Progenitor cell of endocrine pancreas (in vitro differentiated cells): ENCODE results near the gene TNIP2. TPM values are rescaled to one million over a fixed set of nuclear protein-coding genes. Genes with fewer than 3 reads are reported as not detected.

Experiments used
- DNase-seq: peaks from one replicate; pipeline ENCODE4 v3.0.0; 2021; ENCODE audit warnings: low spot score; ENCODE audit not compliant: unreplicated experiment
- H3K27ac Mint-ChIP-seq: 2 replicates; pipeline ENCODE4 v1.8.0; 2021; ENCODE audit warnings: mild to moderate bottlenecking, moderate library complexity, mixed read lengths
- H3K27me3 Mint-ChIP-seq: 2 replicates; pipeline ENCODE4 v1.8.0; 2021; ENCODE audit warnings: mixed read lengths
- H3K36me3 Mint-ChIP-seq: 2 replicates; pipeline ENCODE4 v1.8.0; 2022; ENCODE audit warnings: mixed read lengths; ENCODE audit not compliant: insufficient read depth
- H3K4me1 Mint-ChIP-seq: 2 replicates; pipeline ENCODE4 v1.8.0; 2021; ENCODE audit warnings: low read depth, mixed read lengths
- H3K4me3 Mint-ChIP-seq: 2 replicates; pipeline ENCODE4 v1.8.0; 2021; ENCODE audit warnings: low read depth, mild to moderate bottlenecking, moderate library complexity, mixed read lengths
- H3K9me3 Mint-ChIP-seq: 2 replicates; pipeline ENCODE4 v1.8.0; 2021; ENCODE audit warnings: low read depth, mixed read lengths
- total RNA-seq: library from RNA; stranded (reverse); gene quantifications from 2 replicates; pipeline ENCODE4 v1.2.1, GENCODE V29; 2021
- TF ChIP-seq, protein P1 (sequence below): fragments of 200-600 bp; sonication (generic); IDR thresholded peaks from one replicate; pipeline ENCODE4 v1.5.0; 2021; ENCODE audit warnings: antibody characterized with exemption, mild to moderate bottlenecking; ENCODE audit not compliant: unreplicated experiment

The TNIP2 gene
- total RNA-seq, 1 donor from 2014 or later, result 26.3 TPM

DNA sequence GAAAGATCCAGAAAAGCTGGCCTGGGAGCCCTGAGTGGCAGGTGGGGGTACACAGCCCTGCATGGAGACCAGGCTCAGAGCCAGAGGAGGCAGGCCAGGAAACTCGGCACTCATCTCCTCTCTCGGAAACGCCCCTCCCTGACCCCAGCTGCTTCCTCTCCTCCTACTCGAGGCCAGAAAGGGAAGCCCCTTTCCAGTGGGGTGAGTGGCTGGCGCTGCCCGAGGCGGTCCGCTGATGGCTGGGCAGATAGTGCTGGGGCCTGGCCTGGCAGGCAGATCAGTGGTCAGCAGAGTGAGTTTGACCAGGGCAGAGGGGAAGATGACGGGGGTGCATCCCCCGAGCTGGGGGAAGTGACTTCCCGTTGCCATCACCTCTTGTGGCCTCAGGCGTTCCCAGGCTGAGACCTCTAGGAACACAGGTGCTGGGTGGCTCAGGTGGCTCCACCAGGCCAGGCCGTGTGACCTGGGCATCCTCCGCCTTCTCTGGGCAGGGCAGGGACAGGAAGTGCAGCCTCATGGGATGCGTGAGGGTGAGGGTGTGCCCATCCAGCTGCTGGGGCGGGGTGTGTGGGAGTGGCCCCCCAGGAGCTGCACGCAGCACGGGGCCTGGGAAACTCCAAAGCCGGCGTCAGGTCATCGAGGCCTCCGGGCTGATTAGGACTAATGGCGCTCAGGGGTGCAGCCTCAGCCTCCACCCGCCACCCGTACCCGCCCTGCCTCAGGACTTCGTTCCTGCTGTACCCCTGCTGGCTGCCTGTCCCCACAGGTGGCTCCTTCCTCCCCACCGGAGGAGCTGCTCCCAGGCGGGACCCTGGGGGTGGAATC lies 42.5 kb upstream of the TNIP2 start:
- H3K4me1 Mint-ChIP-seq, result peaks cover 6% of the 10 kb centered on the region
- H3K9me3 Mint-ChIP-seq, result no peaks in the 10 kb centered on the region
- peaks cover 22% of the 10 kb centered on the region for H3K27me3 Mint-ChIP-seq
- H3K4me3 Mint-ChIP-seq, result no peak overlapping the region
- TF ChIP-seq, protein P1, sequence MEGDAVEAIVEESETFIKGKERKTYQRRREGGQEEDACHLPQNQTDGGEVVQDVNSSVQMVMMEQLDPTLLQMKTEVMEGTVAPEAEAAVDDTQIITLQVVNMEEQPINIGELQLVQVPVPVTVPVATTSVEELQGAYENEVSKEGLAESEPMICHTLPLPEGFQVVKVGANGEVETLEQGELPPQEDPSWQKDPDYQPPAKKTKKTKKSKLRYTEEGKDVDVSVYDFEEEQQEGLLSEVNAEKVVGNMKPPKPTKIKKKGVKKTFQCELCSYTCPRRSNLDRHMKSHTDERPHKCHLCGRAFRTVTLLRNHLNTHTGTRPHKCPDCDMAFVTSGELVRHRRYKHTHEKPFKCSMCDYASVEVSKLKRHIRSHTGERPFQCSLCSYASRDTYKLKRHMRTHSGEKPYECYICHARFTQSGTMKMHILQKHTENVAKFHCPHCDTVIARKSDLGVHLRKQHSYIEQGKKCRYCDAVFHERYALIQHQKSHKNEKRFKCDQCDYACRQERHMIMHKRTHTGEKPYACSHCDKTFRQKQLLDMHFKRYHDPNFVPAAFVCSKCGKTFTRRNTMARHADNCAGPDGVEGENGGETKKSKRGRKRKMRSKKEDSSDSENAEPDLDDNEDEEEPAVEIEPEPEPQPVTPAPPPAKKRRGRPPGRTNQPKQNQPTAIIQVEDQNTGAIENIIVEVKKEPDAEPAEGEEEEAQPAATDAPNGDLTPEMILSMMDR, result no peak
- DNase-seq, result no peak
- no peaks in the 10 kb centered on the region for H3K36me3 Mint-ChIP-seq
- H3K27ac Mint-ChIP-seq, result no peak overlapping the region

DNA sequence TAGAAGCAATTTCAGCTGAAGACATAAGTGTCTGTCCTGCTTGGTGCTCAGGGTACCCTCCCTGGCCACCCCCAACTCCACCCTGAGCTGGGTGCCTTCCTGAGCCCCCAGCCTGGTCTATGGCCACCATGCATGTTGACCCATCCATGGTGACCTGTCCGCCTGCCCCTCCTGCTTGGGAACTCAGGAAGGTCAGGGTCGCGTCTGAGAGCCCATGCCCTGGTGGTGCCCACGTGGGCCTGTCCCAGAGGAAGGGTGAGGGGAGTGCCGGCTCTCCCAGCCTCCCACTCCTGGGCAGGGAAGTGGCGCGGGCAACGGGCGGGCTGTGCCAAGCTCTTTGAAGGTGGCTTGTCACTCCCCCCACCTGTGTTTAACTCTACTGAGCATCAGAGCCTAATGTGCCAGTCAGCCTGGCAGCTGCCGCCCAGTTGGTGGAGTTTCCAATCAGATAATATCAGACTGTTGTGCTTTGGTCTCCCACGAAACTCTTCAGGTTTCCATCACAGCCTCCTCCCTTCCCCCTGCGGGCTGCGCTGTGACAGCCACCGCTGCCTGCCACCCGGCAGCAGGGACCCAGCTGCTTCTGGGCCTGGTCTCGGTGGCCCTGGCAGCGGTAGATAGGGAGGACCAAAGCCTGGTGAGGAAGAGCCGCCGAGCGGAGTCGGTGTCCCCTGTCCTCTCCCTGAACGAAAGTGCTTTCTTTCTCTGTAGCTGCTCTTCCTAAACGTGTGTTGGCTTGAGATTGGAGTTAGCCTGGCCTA lies 41.6 kb upstream of the TNIP2 start:
- Mint-ChIP-seq H3K4me1 (peaks cover 6% of the 10 kb centered on the region), H3K4me3 (no peak overlapping the region), H3K27ac (no peak overlapping the region), H3K9me3 (no peaks in the 10 kb centered on the region), H3K27me3 (peaks cover 24% of the 10 kb centered on the region), H3K36me3 (no peaks in the 10 kb centered on the region)
- TF ChIP-seq, protein P1, result no peak
- DNase-seq, result no peak

DNA sequence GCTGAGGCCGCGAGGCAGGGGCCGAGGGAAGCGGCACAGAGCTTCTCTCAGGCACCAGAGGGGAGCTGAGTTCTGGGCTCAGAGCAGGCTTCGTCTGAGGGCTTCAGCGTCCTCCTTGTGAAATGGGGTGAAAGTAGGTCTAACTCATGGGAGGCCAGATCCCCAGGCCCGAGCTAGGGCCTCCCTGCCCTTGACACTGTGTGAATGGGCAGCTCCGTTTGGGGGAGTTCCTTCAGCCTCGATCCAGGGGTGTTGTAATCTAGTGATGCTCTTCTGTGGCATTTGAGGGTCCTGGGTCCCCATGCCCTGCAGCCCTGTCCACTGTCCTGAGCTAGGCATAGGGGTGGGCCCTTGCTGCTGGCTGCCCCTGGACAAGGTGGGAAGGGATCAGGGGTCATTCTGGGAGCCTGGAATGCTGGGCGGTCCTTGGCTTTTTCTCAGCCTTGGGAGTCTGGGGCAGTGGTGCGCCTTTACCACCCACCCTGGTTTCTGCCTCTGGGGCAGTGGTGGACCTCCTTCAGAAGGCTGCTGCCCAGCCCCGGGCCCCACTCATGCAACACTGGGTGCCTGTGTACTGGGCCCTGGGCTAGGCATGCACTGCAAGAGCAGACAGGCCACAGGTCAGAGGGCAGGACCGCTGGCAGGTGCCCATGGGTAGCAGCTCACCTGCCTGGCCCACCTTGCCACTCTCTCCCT lies 40.9 kb upstream of the TNIP2 start:
- Mint-ChIP-seq H3K27ac (no peak overlapping the region), H3K27me3 (peaks cover 24% of the 10 kb centered on the region), H3K36me3 (no peaks in the 10 kb centered on the region), H3K4me3 (no peak overlapping the region), H3K4me1 (peaks cover 6% of the 10 kb centered on the region), H3K9me3 (no peaks in the 10 kb centered on the region)
- TF ChIP-seq, protein P1, result no peak
- no peak for DNase-seq

DNA sequence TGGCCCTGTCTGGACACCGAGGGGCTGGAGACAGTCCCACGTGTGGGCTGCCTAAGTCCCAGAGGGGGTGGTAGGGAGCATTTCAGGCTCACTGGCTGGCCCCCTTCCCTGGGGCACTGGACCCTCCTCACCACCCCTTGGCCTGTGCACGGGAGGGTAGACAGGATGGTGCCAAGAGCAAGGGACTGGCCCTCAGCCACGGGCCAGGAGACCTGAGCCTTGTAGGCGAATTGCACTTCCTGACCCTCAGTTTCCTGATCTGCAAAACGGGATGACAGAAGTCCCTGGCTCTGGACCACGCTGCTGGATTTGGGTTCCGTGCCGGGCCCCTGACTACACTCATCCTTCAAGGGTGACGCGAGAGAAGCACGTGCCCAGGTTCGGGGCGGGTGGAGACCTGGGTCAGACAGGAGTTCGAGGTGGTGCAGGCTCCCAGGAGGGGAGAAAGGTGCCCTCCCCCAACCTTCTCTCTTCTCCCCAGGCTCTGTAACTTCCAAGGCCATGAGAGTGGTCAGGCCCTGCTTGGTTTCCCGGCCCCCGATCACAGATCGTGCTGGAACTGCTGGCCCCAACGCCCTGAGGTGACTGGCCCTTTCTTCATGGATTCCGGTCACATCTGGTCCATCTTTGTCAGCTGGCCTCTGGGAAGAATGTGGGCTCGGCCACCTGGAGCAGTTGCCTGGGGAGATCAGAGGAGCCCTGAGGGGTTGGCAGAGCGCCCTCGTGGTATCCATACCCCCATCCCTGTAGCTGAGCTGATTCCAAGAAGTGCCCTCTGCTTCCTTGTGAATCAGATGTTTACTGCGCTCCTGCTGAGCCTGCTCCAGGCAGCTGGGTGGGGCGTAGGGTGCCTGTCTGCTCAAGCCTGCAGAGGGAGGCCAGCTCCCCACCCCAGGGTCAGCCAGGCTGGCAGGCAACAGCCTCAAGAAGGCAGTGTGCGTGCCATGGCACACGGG lies 40.0 kb upstream of the TNIP2 start:
- Mint-ChIP-seq H3K36me3 (no peaks in the 10 kb centered on the region), H3K4me1 (peaks cover 3% of the 10 kb centered on the region), H3K27ac (no peak overlapping the region), H3K4me3 (no peak overlapping the region), H3K9me3 (no peaks in the 10 kb centered on the region), H3K27me3 (peaks cover 31% of the 10 kb centered on the region)
- DNase-seq, result no peak
- TF ChIP-seq, protein P1, result no peak
